HepG2 (cell line): ENCODE results near the gene ANTKMT. TPM values are rescaled to one million over a fixed set of nuclear protein-coding genes. Genes with fewer than 3 reads are reported as not detected.

ENCODE experiments used
- ADNP ChIP-seq: sonication (generic); formaldehyde crosslinking; IDR thresholded peaks from 2 replicates; pipeline ENCODE4 v1.4.0; 2020; ENCODE audit warnings: missing genetic modification reagents
- GFI1 ChIP-seq: sonication (generic); formaldehyde crosslinking; IDR thresholded peaks from 2 replicates; pipeline ENCODE4 v1.5.0; 2020; ENCODE audit warnings: missing genetic modification reagents, mild to moderate bottlenecking, borderline replicate concordance
- POGZ ChIP-seq: sonication (generic); formaldehyde crosslinking; IDR thresholded peaks from 2 replicates; pipeline ENCODE4 v1.4.0; 2020; ENCODE audit warnings: mild to moderate bottlenecking, missing genetic modification reagents
- SMC3 ChIP-seq: IDR thresholded peaks from 2 replicates; pipeline ENCODE4 v1.6.1; 2011; ENCODE audit warnings: low read length, improper control_type of control experiment
- SP5 ChIP-seq: IDR thresholded peaks from 2 replicates; pipeline ENCODE4 v1.6.1; 2016; ENCODE audit warnings: low read depth, borderline replicate concordance
- SUZ12 ChIP-seq: fragments of 150-350 bp; IDR thresholded peaks from 2 replicates; pipeline ENCODE4 v1.6.1; 2014; ENCODE audit warnings: low read depth, low read length
- ZBTB38 ChIP-seq: sonication (generic); formaldehyde crosslinking; IDR thresholded peaks from 2 replicates; pipeline ENCODE4 v1.5.1; 2020; ENCODE audit warnings: mild to moderate bottlenecking, missing genetic modification reagents
- ZNF12 ChIP-seq: sonication (generic); formaldehyde crosslinking; IDR thresholded peaks from 2 replicates; pipeline ENCODE4 v1.5.0; 2020; ENCODE audit warnings: missing genetic modification reagents
- ZNF446 ChIP-seq: sonication (generic); formaldehyde crosslinking; IDR thresholded peaks from 2 replicates; pipeline ENCODE4 v1.5.0; 2020; ENCODE audit warnings: mild to moderate bottlenecking, missing genetic modification reagents
- polyA plus RNA-seq, 8 experiments: library from polyadenylated mRNA; depleted of rRNA in 3 of 8; stranded (reverse) in 7 of 8; unstranded in 1 of 8; fragments of >200 nt; fragmentation: Illumina TruSeq in 4 of 8; extraction: Trizol in 4 of 8; gene quantifications; 2 replicates each; pipeline versions ENCODE4 v1.2.1 to v1.2.3, GENCODE V29; 2011 to 2016; ENCODE audit warnings: low read depth in 4 of 8, missing spikeins in 1 of 8, mixed read lengths in 1 of 8; ENCODE audit not compliant: insufficient read depth in 1 of 8
- total RNA-seq, 5 experiments: library from RNA; depleted of rRNA; stranded (reverse); fragments of >200 nt; fragmentation: Illumina TruSeq; extraction: Trizol; gene quantifications; 2 replicates each; pipeline ENCODE4 v1.2.3, GENCODE V29; 2016; ENCODE audit warnings: low read depth in 1 of 5
- TF ChIP-seq, protein P1 (sequence below): sonication (generic); formaldehyde crosslinking; IDR thresholded peaks from 2 replicates; pipeline ENCODE4 v1.4.0; 2020; ENCODE audit warnings: missing genetic modification reagents, low read depth, mild to moderate bottlenecking, borderline replicate concordance
- TF ChIP-seq, protein P2 (sequence below): sonication (generic); formaldehyde crosslinking; IDR thresholded peaks from 2 replicates; pipeline ENCODE4 v1.9.0; 2021; ENCODE audit warnings: missing genetic modification reagents, borderline replicate concordance
- TF ChIP-seq, protein P3 (sequence below): sonication (generic); formaldehyde crosslinking; IDR thresholded peaks from 2 replicates; pipeline ENCODE4 v1.4.0; 2020; ENCODE audit warnings: mild to moderate bottlenecking, missing genetic modification reagents
- TF ChIP-seq, protein P4 (sequence below): IDR thresholded peaks from 2 replicates; pipeline ENCODE4 v1.6.1; 2016; ENCODE audit warnings: missing compliant biosample characterization, missing genetic modification reagents, borderline replicate concordance

ANTKMT gene
- total and polyA plus RNA-seq, 2 of the 13 experiments (the other 11 are each of a cell fraction or from before 2014, with no cell fraction given) = 7.5 to 47.8 TPM

DNA sequence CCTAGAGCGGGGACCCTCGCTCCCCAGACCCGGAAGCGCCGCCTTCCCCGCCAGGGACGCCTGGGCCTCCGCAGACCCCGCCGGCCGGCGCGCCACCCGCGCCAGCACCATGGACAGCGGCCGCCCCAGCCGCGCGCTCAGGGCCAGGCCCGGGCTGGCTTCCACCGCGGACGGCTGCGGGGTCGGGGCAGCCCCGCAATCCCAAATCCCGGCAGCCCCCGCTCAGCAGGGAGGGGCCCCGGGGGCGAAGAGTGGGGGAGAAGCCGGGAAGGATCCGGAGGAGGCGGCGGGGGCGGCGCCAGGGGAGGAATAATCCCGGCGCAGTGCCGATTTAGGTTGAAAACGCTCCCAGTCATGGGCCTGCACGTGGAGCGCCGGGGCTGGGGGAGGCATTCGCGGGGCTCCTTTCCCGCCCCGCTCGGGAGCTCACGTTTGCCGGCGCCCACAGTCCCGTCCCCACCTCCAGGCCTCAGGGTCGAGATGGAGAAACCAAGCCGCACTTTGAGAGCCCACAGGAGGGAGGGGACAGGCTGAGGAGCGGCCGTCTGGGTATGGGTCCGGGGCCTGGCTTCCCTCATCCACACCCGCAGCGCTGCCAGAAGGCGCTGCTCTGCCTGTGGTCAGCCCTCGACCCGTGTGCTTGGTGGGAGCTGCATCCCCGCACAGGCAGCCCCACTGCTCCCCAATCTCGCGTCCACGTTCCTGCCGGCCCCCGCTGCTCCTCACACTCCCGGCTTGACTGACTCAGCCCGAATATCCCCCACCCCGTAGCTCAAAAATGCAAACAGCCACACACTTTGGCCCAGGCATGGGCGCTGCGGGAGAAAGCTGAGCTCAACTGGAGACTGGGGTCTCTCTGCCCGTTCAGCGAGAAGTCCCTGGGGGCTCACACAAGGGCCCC lies 20.0 kb upstream of the ANTKMT start (continued):
- TF ChIP-seq, protein P1, sequence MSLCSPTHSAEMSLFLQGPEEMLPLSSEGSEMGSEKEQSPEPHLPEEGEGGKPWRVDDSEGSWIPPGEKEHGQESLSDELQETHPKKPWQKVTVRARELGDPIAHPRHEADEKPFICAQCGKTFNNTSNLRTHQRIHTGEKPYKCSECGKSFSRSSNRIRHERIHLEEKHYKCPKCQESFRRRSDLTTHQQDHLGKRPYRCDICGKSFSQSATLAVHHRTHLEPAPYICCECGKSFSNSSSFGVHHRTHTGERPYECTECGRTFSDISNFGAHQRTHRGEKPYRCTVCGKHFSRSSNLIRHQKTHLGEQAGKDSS (CRISPR knock-in tag) = no peak
- TF ChIP-seq SP5 (CRISPR knock-in tag) = no peak
- TF ChIP-seq ZNF12 (CRISPR knock-in tag) = no peak
- TF ChIP-seq ZBTB38 = no peak
- TF ChIP-seq, protein P2, sequence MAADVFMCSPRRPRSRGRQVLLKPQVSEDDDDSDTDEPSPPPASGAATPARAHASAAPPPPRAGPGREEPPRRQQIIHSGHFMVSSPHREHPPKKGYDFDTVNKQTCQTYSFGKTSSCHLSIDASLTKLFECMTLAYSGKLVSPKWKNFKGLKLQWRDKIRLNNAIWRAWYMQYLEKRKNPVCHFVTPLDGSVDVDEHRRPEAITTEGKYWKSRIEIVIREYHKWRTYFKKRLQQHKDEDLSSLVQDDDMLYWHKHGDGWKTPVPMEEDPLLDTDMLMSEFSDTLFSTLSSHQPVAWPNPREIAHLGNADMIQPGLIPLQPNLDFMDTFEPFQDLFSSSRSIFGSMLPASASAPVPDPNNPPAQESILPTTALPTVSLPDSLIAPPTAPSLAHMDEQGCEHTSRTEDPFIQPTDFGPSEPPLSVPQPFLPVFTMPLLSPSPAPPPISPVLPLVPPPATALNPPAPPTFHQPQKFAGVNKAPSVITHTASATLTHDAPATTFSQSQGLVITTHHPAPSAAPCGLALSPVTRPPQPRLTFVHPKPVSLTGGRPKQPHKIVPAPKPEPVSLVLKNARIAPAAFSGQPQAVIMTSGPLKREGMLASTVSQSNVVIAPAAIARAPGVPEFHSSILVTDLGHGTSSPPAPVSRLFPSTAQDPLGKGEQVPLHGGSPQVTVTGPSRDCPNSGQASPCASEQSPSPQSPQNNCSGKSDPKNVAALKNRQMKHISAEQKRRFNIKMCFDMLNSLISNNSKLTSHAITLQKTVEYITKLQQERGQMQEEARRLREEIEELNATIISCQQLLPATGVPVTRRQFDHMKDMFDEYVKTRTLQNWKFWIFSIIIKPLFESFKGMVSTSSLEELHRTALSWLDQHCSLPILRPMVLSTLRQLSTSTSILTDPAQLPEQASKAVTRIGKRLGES (CRISPR knock-in tag) = peak; percentile 88; the same call in 1 of the 2 replicates
- no peak for TF ChIP-seq GFI1 (CRISPR knock-in tag)
- TF ChIP-seq ADNP (CRISPR knock-in tag) = no peak
- no peak for TF ChIP-seq SMC3
- no peak for TF ChIP-seq POGZ (CRISPR knock-in tag)
- TF ChIP-seq, protein P3, sequence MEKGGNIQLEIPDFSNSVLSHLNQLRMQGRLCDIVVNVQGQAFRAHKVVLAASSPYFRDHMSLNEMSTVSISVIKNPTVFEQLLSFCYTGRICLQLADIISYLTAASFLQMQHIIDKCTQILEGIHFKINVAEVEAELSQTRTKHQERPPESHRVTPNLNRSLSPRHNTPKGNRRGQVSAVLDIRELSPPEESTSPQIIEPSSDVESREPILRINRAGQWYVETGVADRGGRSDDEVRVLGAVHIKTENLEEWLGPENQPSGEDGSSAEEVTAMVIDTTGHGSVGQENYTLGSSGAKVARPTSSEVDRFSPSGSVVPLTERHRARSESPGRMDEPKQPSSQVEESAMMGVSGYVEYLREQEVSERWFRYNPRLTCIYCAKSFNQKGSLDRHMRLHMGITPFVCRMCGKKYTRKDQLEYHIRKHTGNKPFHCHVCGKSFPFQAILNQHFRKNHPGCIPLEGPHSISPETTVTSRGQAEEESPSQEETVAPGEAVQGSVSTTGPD (CRISPR knock-in tag) = no peak
- TF ChIP-seq SUZ12 = no peak
- TF ChIP-seq, protein P4, sequence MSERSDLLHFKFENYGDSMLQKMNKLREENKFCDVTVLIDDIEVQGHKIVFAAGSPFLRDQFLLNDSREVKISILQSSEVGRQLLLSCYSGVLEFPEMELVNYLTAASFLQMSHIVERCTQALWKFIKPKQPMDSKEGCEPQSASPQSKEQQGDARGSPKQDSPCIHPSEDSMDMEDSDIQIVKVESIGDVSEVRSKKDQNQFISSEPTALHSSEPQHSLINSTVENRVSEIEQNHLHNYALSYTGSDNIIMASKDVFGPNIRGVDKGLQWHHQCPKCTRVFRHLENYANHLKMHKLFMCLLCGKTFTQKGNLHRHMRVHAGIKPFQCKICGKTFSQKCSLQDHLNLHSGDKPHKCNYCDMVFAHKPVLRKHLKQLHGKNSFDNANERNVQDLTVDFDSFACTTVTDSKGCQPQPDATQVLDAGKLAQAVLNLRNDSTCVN (CRISPR knock-in tag) = no peak
- TF ChIP-seq ZNF446 (CRISPR knock-in tag) = peak; percentile 97; the same call in 1 of the 2 replicates
